Activated naive CD8-positive, alpha-beta T cell treated with anti-CD3 and anti-CD28 coated beads, Interleukin-2, amount 50 U/mL, for 24 hours (primary cell): ENCODE measurements around the gene ASTN2.

Experiments
- ATAC-seq: fragments of 150-1000 bp; cut with Tn5 transposase; one replicate; pipeline ENCODE4 v1.10.0; 2021
- DNase-seq: peaks from one replicate; pipeline ENCODE4 v3.0.0; 2021
- H3K27ac Mint-ChIP-seq: one replicate; pipeline ENCODE4 v1.8.0; 2021; ENCODE audit warnings: mild to moderate bottlenecking, mixed read lengths
- H3K27me3 Mint-ChIP-seq: one replicate; pipeline ENCODE4 v1.8.0; 2021; ENCODE audit warnings: mixed read lengths
- H3K36me3 Mint-ChIP-seq: one replicate; pipeline ENCODE4 v1.8.0; 2021; ENCODE audit warnings: low read depth, mixed read lengths
- H3K4me1 Mint-ChIP-seq: one replicate; pipeline ENCODE4 v1.8.0; 2021; ENCODE audit warnings: mixed read lengths
- H3K4me3 Mint-ChIP-seq: one replicate; pipeline ENCODE4 v1.8.0; 2021; ENCODE audit warnings: mild to moderate bottlenecking, moderate library complexity, mixed read lengths
- H3K9me3 Mint-ChIP-seq: one replicate; pipeline ENCODE4 v1.8.0; 2021; ENCODE audit warnings: mixed read lengths

The ASTN2 gene

DNA sequence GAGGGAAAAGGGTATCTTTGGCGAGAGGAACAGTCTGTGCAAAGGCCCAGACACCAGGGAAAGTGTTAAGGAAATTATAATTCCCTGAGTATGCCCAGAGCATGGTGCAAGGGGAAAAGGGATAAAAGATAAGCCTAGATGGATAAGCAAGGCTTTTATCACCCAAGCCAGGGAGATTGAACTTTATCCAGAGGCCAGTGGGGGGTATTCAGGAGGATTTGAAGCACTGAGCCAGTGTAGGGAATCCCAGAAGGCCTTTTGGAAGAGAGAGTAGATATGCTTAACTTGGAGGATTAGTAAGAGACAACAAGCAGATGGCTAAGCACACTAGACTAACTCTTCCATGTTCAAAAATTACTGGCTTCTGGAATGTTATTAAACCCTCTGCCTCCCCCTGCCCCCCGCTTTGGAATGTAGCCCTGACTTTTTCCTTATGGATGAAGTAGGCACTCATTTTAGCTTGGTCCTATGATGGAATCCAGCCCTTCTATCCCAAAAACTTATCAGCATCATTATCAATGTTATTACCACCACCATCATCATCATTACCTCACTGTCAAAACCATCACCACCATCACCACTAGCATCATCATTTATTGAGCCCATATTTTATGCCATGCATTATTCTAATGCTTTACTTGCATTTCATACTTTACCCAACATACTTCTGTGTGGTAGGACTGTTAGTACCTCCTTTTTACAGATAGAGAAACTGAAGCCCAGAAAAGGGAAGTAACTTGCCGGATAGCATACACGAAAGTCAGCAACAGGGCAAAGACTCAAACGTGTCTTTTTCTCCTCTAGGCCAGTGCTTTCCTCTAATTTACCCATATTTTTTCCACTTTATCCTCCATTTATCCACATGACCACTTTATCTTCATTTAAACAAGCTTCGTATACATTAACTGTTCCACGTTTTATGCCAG, 1024.3 kb downstream of the ASTN2 start:
- Mint-ChIP-seq H3K9me3 (no peaks in the 10 kb centered on the region), H3K4me3 (no peak overlapping the region), H3K36me3 (peaks cover 2% of the 10 kb centered on the region), H3K4me1 (no peaks in the 10 kb centered on the region), H3K27me3 (no peaks in the 10 kb centered on the region), H3K27ac (no peak overlapping the region)
- DNase-seq (no peak), ATAC-seq (no peak)

DNA sequence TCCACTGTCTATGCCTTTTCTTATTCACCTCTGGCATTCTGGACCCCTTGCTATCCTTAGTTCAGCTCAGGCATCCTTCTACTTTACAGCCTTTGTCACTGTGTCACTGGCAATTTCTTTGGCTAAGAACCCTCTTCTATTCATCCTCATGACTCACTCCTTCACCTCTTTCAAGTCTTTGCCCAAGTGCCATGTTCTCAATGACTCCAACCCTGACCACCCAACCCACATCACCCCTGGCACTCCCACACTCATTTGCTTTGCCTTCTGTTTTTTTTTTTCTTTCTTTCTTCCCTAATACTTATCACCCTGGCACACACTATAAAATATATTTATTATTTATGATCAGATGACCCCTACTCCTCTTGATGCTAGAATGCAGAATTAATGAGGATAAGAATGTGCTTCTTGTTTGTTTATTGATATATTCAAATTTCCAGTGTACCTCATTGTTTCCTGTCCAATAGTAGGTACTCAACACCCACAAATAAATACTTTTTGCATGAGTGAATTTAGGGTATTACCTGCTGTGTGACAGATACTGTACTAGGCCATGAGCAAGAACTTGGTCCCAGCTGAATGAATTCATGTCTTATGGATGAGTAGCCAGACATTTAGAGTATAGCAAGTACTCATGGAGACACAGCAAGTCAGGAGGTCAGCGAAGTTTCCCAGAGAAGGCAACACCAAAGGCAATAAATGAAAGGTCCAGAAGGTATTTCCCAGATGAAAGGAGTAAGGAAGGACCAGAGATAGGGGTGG, 1025.1 kb downstream of the ASTN2 start:
- Mint-ChIP-seq H3K36me3 (peaks cover 2% of the 10 kb centered on the region), H3K27me3 (no peaks in the 10 kb centered on the region), H3K27ac (no peak overlapping the region), H3K4me1 (no peaks in the 10 kb centered on the region), H3K9me3 (no peaks in the 10 kb centered on the region), H3K4me3 (no peak overlapping the region)
- no peak for DNase-seq
- ATAC-seq: no peak

DNA sequence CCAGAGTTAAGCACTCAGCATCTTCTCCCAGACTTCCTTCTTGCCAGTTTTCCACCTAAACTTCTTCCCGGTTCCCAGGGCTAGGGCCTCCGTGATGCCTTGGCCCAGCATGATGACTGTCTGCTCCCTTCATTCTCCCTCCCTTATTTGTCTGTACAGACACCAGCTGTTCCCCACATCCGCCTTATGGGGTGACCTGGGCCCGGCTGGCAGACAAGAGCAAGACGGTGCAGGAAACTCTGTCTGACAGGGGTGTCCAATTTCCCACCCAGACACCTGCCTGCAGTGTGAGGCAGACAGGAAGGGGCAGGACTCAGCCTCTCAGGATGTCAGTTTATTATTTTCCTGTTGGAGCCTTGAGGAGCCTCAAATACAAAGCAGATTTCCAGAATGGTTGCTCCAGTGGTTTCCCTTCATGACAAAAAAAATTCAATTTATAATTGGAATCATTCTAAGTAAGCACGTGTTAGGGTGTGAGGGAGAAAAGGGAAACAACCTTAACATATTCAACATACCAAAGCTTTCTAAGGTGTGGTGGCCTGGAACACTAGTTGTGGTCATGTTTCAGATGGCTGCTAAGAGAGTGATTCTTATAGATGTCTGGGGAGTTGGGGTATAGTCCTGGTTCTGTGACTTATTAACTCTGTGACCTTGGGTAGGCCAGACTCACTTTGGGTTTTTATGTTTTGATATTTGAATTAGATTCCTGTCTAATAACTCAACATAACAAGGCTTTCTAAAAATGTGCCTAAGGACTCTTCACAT, 1026.7 kb downstream of the ASTN2 start:
- Mint-ChIP-seq H3K27ac (no peak overlapping the region), H3K36me3 (no peaks in the 10 kb centered on the region), H3K9me3 (no peaks in the 10 kb centered on the region), H3K4me3 (no peak overlapping the region), H3K27me3 (no peaks in the 10 kb centered on the region), H3K4me1 (no peaks in the 10 kb centered on the region)
- no peak for ATAC-seq
- DNase-seq: no peak

DNA sequence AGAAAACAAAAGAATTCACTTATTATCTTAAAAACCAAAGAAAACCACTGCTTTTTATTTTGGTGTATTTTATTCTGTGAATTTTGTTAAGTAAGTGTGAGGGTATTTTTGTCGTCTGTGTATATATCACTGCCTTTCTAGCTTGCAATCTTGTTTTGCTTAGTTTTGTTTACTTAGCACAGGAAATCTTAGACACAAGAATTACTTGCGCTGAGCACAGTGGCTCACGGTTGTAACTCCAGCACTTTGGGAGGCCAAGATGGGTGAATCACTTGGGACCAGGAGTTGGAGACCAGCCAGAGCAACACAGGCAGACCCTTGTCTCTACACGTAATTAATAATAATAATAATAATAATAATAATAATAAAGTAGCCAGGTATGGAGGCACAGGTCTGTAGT, 1030.9 kb downstream of the ASTN2 start:
- ATAC-seq (no peak), DNase-seq (no peak)
- no peak overlapping the region for H3K27ac Mint-ChIP-seq
- no peaks in the 10 kb centered on the region for H3K36me3 Mint-ChIP-seq
- H3K4me3 Mint-ChIP-seq: no peak overlapping the region
- H3K27me3 Mint-ChIP-seq: no peaks in the 10 kb centered on the region
- no peaks in the 10 kb centered on the region for H3K9me3 Mint-ChIP-seq
- peaks cover 4% of the 10 kb centered on the region for H3K4me1 Mint-ChIP-seq

DNA sequence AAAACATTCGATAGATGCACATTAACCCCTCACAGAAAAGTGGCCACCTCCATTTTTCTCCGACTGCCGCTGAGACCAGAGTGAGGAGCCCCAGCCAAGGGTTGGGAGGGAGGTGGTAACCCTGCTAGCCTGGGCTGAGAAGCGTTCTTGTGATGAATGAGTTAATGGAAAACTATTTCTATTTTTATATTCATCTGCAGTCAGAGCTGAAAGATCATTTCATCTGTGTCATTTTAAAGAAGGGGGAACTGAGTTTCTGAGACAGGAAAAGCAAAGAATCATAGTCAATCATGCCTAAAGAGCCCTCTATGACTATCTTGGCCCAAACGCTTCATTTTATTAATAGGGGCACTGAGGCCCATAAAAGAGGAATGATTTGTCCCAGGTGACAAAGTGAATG, 1031.7 kb downstream of the ASTN2 start:
- Mint-ChIP-seq H3K27ac (no peak overlapping the region), H3K27me3 (no peaks in the 10 kb centered on the region), H3K4me1 (peaks cover 4% of the 10 kb centered on the region), H3K36me3 (no peaks in the 10 kb centered on the region), H3K4me3 (no peak overlapping the region), H3K9me3 (no peaks in the 10 kb centered on the region)
- ATAC-seq: no peak
- no peak for DNase-seq

GRCh38 chr9:116382053-116382452, 1032.8 kb downstream of the ASTN2 start:
- H3K27ac Mint-ChIP-seq: no peak overlapping the region
- no peaks in the 10 kb centered on the region for H3K9me3 Mint-ChIP-seq
- H3K4me3 Mint-ChIP-seq: no peak overlapping the region
- no peaks in the 10 kb centered on the region for H3K27me3 Mint-ChIP-seq
- DNase-seq: no peak
- ATAC-seq: no peak
- H3K4me1 Mint-ChIP-seq: peaks cover 4% of the 10 kb centered on the region
- no peaks in the 10 kb centered on the region for H3K36me3 Mint-ChIP-seq

- H3K4me1 Mint-ChIP-seq: peaks cover 4% of the 10 kb centered on the region
- no peak overlapping the region for H3K4me3 Mint-ChIP-seq
- H3K36me3 Mint-ChIP-seq: no peaks in the 10 kb centered on the region
- no peaks in the 10 kb centered on the region for H3K27me3 Mint-ChIP-seq
- no peak overlapping the region for H3K27ac Mint-ChIP-seq
- ATAC-seq (no peak), DNase-seq (no peak)
- H3K9me3 Mint-ChIP-seq: no peaks in the 10 kb centered on the region
These were observed 1033.5 kb downstream of the ASTN2 start for GRCh38 chr9:116381350-116381749.

GRCh38 chr9:116380496-116380995, 1034.3 kb downstream of the ASTN2 start:
- Mint-ChIP-seq H3K27ac (no peak overlapping the region), H3K36me3 (no peaks in the 10 kb centered on the region), H3K9me3 (no peaks in the 10 kb centered on the region), H3K27me3 (no peaks in the 10 kb centered on the region), H3K4me3 (no peak overlapping the region), H3K4me1 (peaks cover 4% of the 10 kb centered on the region)
- ATAC-seq: peak; percentile 79
- no peak for DNase-seq

DNA sequence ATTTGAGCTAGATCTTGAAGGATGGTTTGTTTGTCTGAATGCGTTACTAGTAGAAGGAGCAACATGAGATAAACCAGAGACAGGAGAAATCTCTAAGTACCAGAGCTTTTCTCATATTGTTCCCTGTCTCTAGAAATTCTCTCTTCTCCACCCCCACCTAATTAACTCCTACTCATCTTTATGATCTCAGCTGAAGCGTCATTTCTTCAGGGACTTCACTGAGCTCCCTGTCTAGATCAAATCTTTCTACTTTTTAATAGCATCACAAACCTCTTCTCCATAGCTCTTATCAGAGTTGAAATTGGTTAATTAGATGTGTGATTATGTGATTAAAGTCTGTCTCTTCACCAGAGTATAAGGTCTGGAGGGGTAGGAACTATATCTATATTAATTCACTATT, 1035.0 kb downstream of the ASTN2 start:
- Mint-ChIP-seq H3K4me3 (no peak overlapping the region), H3K27me3 (no peaks in the 10 kb centered on the region), H3K9me3 (no peaks in the 10 kb centered on the region), H3K27ac (no peak overlapping the region), H3K36me3 (no peaks in the 10 kb centered on the region), H3K4me1 (peaks cover 4% of the 10 kb centered on the region)
- no peak for DNase-seq
- no peak for ATAC-seq

DNA sequence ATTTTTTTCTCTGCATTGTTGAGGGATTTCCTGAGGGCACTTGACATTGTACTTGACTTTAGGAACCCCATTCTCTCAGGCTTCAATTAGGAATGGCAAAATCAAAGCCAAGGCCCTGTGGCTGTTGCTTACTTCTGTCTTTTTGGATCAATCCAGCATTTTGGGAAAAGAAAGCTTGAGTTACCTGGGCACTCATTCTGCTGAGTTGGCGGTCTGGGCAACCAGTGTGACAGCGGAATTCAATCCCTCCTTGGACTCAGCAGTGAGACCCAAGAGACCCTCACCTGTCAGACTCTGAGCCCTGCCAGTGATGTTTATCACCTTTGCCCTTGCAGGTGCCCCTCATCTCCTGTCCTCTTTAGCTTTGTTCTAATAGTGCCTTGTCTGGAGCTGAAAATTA, 1036.0 kb downstream of the ASTN2 start:
- DNase-seq (no peak), ATAC-seq (no peak)
- no peaks in the 10 kb centered on the region for H3K27me3 Mint-ChIP-seq
- H3K9me3 Mint-ChIP-seq: no peaks in the 10 kb centered on the region
- H3K4me3 Mint-ChIP-seq: no peak overlapping the region
- H3K4me1 Mint-ChIP-seq: peaks cover 4% of the 10 kb centered on the region
- H3K27ac Mint-ChIP-seq: no peak overlapping the region
- H3K36me3 Mint-ChIP-seq: no peaks in the 10 kb centered on the region

GRCh38 chr9:116377179-116377798, 1037.6 kb downstream of the ASTN2 start:
- Mint-ChIP-seq H3K4me1 (peaks cover 4% of the 10 kb centered on the region), H3K27me3 (no peaks in the 10 kb centered on the region), H3K9me3 (no peaks in the 10 kb centered on the region), H3K36me3 (no peaks in the 10 kb centered on the region), H3K27ac (no peak overlapping the region), H3K4me3 (no peak overlapping the region)
- no peak for DNase-seq
- no peak for ATAC-seq
